ENCODE results near the gene PRKN. TPM values are rescaled to one million over a fixed set of nuclear protein-coding genes. Genes with fewer than 3 reads are reported as not detected.
A peak's percentile ranks its signal among the peaks of the same experiment; 100 is the strongest.

PRKN gene
- total RNA-seq, 1 experiment from 2014 or later = 2.0 TPM

DNA sequence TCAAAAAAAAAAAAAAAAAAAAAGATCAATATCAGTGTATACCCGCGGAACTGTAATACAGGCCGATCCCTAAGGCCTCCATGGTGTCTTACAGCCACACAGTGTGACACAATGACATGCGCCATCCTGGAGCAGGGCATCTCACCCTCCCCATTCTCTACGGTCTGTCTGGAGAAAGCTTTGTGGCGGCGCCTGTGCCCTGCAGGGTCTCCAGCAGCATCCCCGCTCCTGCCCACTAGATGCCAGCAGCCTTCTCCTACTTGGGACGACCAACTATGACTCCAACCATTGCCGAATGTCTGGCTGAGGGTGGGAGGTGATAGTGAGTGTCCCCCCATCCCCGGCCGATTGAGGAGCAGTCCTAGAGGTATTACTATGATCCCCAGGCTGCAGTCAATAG, 894.9 kb downstream of the PRKN start:
- Mint-ChIP-seq H3K4me1 (peaks cover 35 to 48% of the 10 kb centered on the region in 2 experiments), H3K27me3 (ENCODE audit: low read depth) (no peaks in the 10 kb centered on the region; the same call in 1 of the 2 replicates)

More for the DNA sequence above, 894.9 kb downstream of the PRKN start:
- Histone ChIP-seq H3K23ac (ENCODE audit: insufficient read length, low read depth, low read length) (no peak overlapping the region), H2BK5ac (ENCODE audit: insufficient read length, low read length) (no peak overlapping the region), H2BK12ac (ENCODE audit: insufficient read length, low read depth, low read length) (no peak overlapping the region), H2BK120ac (ENCODE audit: low read depth, low read length, poor library complexity, severe bottlenecking) (no peak overlapping the region), H3K4me1 (ENCODE audit: insufficient read depth, low read length) (peaks cover 4% of the 10 kb centered on the region; the same call in 1 of the 2 replicates), H3K79me1 (ENCODE audit: insufficient read depth, low read depth, low read length, poor library complexity, severe bottlenecking) (no peaks in the 10 kb centered on the region), H2BK20ac (ENCODE audit: low read depth, low read length, poor library complexity, severe bottlenecking) (no peak overlapping the region), H3K27ac (ENCODE audit: insufficient read length, low read depth, low read length) (no peak overlapping the region), H3K18ac (ENCODE audit: insufficient read length, low read depth, low read length) (no peak overlapping the region), H3K4me2 (ENCODE audit: insufficient read depth, insufficient read length, low read length) (no peak overlapping the region), H3K27me3 (ENCODE audit: insufficient read depth, low read length) (no peaks in the 10 kb centered on the region), H3K14ac (ENCODE audit: insufficient read depth, low read length) (no peak overlapping the region), H3K23me2 (ENCODE audit: insufficient read length, low read depth, low read length, poor library complexity, severe bottlenecking) (no peaks in the 10 kb centered on the region), H4K91ac (ENCODE audit: insufficient read length, low read depth, low read length) (no peak overlapping the region), H4K20me1 (ENCODE audit: control insufficient read depth, insufficient read depth, insufficient read length) (no peaks in the 10 kb centered on the region), H3K56ac (ENCODE audit: insufficient read length, low read depth, low read length) (no peak overlapping the region), H4K5ac (ENCODE audit: insufficient read length, low read depth, low read length) (no peak overlapping the region), H3K4ac (ENCODE audit: low read depth, low read length) (no peak overlapping the region), H3K9ac (ENCODE audit: extremely low read depth, insufficient read length, low read length) (no peak overlapping the region), H2AFZ (ENCODE audit: low read length) (no peak overlapping the region), H3K79me2 (ENCODE audit: insufficient read depth, low read length) (no peaks in the 10 kb centered on the region), H4K8ac (replicated peaks; ENCODE audit: insufficient read length, low read depth, low read length) (no peak overlapping the region), H2BK15ac (ENCODE audit: low read depth, low read length) (no peak overlapping the region), H3T11ph (ENCODE audit: low read length) (no peak overlapping the region), H3K9me3 (ENCODE audit: control insufficient read depth, low read depth, low read length) (no peaks in the 10 kb centered on the region), H2AK5ac (ENCODE audit: insufficient read length, low read length) (no peak overlapping the region)
- H3K4me3 Mint-ChIP-seq = no peak overlapping the region
- WGBS (ENCODE audit: extremely low coverage, insufficient read length, low lambda C conversion rate) = no CpG with 5 or more reads among the region's 12 CpGs
- TF ChIP-seq, protein P1, sequence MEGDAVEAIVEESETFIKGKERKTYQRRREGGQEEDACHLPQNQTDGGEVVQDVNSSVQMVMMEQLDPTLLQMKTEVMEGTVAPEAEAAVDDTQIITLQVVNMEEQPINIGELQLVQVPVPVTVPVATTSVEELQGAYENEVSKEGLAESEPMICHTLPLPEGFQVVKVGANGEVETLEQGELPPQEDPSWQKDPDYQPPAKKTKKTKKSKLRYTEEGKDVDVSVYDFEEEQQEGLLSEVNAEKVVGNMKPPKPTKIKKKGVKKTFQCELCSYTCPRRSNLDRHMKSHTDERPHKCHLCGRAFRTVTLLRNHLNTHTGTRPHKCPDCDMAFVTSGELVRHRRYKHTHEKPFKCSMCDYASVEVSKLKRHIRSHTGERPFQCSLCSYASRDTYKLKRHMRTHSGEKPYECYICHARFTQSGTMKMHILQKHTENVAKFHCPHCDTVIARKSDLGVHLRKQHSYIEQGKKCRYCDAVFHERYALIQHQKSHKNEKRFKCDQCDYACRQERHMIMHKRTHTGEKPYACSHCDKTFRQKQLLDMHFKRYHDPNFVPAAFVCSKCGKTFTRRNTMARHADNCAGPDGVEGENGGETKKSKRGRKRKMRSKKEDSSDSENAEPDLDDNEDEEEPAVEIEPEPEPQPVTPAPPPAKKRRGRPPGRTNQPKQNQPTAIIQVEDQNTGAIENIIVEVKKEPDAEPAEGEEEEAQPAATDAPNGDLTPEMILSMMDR (conservative IDR thresholded peaks at IDR 0.05) = peak; percentile 15; the same call in 1 of the 3 replicates
- H3K27ac Mint-ChIP-seq = no peak overlapping the region
- H3K36me3 Mint-ChIP-seq (ENCODE audit: insufficient read depth in 1 of 3, low read depth in 3 of 3) = no peaks in the 10 kb centered on the region
- no peak for DNase-seq
- no peaks in the 10 kb centered on the region for H3K9me3 Mint-ChIP-seq
